HEK293 (cell line): ENCODE data around the gene TMEM150B.
A peak's percentile ranks its signal among the peaks of the same experiment; 100 is the strongest.

Experiments
- CTCF ChIA-PET: fragments of 350-600 bp; formaldehyde crosslinking; extraction: SDS; loops from one replicate; lab custom pipeline; 2021; ENCODE audit warnings: antibody characterized with exemption; lab: Yijun Ruan, JAX
- POLR2A ChIA-PET: fragments of 300-600 bp; formaldehyde crosslinking; extraction: SDS; loops from one replicate; lab custom pipeline; 2020; ENCODE audit warnings: antibody characterized with exemption, inconsistent platforms; lab: Yijun Ruan, JAX
- H3K27ac ChIP-seq: fragments of 200-500 bp; sonication (Bioruptor generic); 2 replicates; pipeline ENCODE4 v1.5.1; 2014; ENCODE audit warnings: low read depth, low read length, control low read depth, inconsistent platforms; ENCODE audit errors: extremely low read depth
- H3K36me3 ChIP-seq, 2 experiments: fragments of 200-500 bp in 1 of 2; sonication (Bioruptor generic) in 1 of 2; 1 replicate in 1 of 2; 2 replicates in 1 of 2; pipeline ENCODE4 v1.5.1; 2014 to 2017; ENCODE audit warnings: inconsistent platforms in 2 of 2, low read length in 2 of 2; ENCODE audit not compliant: control insufficient read depth in 2 of 2, insufficient read depth in 1 of 2
- H3K4me1 ChIP-seq: fragments of 200-500 bp; sonication (Bioruptor generic); 2 replicates; pipeline ENCODE4 v1.5.1; 2014; ENCODE audit warnings: mild to moderate bottlenecking, low read length, inconsistent platforms; ENCODE audit not compliant: control insufficient read depth, insufficient read depth
- H3K4me3 ChIP-seq: 2 replicates; pipeline ENCODE4 v1.5.1; 2011; ENCODE audit warnings: low read depth, mild to moderate bottlenecking, control low read depth, low read length, moderate library complexity
- H3K9me3 ChIP-seq: fragments of 200-500 bp; sonication (Bioruptor generic); 2 replicates; pipeline ENCODE4 v1.5.1; 2014; ENCODE audit warnings: low read depth, low read length, inconsistent platforms; ENCODE audit not compliant: control insufficient read depth, insufficient read depth
- HIC1 ChIP-seq: fragments of 450-650 bp; formaldehyde crosslinking; IDR thresholded peaks from 2 replicates; pipeline ENCODE4 v1.5.1; 2016; ENCODE audit warnings: missing biosample characterization, missing genetic modification characterization
- OSR2 ChIP-seq: fragments of 450-650 bp; formaldehyde crosslinking; IDR thresholded peaks from 2 replicates; pipeline ENCODE4 v1.5.1; 2016; ENCODE audit warnings: missing biosample characterization, missing genetic modification characterization
- ZFP37 ChIP-seq: fragments of 450-650 bp; formaldehyde crosslinking; IDR thresholded peaks from 2 replicates; pipeline ENCODE4 v1.5.1; 2016; ENCODE audit warnings: missing biosample characterization, missing genetic modification characterization
- ZNF140 ChIP-seq: fragments of 450-650 bp; formaldehyde crosslinking; IDR thresholded peaks from 2 replicates; pipeline ENCODE4 v1.5.1; 2016; ENCODE audit warnings: missing biosample characterization, missing genetic modification characterization
- ZNF146 ChIP-seq: fragments of 450-650 bp; formaldehyde crosslinking; IDR thresholded peaks from 2 replicates; pipeline ENCODE4 v1.5.1; 2016; ENCODE audit warnings: missing biosample characterization, missing genetic modification characterization
- ZNF24 ChIP-seq: fragments of 450-650 bp; formaldehyde crosslinking; IDR thresholded peaks from 2 replicates; pipeline ENCODE4 v1.5.1; 2016; ENCODE audit warnings: missing biosample characterization, missing genetic modification characterization
- ZNF311 ChIP-seq: fragments of 450-650 bp; formaldehyde crosslinking; IDR thresholded peaks from 2 replicates; pipeline ENCODE4 v1.5.1; 2017; ENCODE audit warnings: missing biosample characterization, missing genetic modification characterization, borderline replicate concordance
- ZNF391 ChIP-seq: fragments of 450-650 bp; formaldehyde crosslinking; IDR thresholded peaks from 2 replicates; pipeline ENCODE4 v1.5.1; 2016; ENCODE audit warnings: low read depth, missing biosample characterization, missing genetic modification characterization, borderline replicate concordance
- ZNF830 ChIP-seq: fragments of 450-650 bp; IDR thresholded peaks from 2 replicates; pipeline ENCODE4 v1.5.0; 2018; ENCODE audit warnings: missing biosample characterization, missing genetic modification characterization, low read depth, mild to moderate bottlenecking, moderate library complexity
- ZSCAN23 ChIP-seq: fragments of 450-650 bp; formaldehyde crosslinking; IDR thresholded peaks from 2 replicates; pipeline ENCODE4 v1.5.1; 2016; ENCODE audit warnings: missing biosample characterization, missing genetic modification characterization
- TF ChIP-seq, protein P1 (sequence below): fragments of 450-650 bp; formaldehyde crosslinking; IDR thresholded peaks from 2 replicates; pipeline ENCODE4 v1.5.1; 2016; ENCODE audit warnings: missing biosample characterization, missing genetic modification characterization
- TF ChIP-seq, protein P2 (sequence below): fragments of 450-650 bp; formaldehyde crosslinking; IDR thresholded peaks from 2 replicates; pipeline ENCODE4 v1.5.1; 2016; ENCODE audit warnings: missing biosample characterization, missing genetic modification characterization
- TF ChIP-seq, protein P3 (sequence below): fragments of 450-650 bp; formaldehyde crosslinking; IDR thresholded peaks from 2 replicates; pipeline ENCODE4 v1.5.1; 2016; ENCODE audit warnings: missing biosample characterization, missing genetic modification characterization
- TF ChIP-seq, protein P4 (sequence below): fragments of 450-650 bp; formaldehyde crosslinking; conservative IDR thresholded peaks from 2 replicates; pipeline ENCODE4 v1.5.1; 2016; ENCODE audit warnings: low read depth, missing biosample characterization, missing genetic modification characterization

The TMEM150B gene

DNA sequence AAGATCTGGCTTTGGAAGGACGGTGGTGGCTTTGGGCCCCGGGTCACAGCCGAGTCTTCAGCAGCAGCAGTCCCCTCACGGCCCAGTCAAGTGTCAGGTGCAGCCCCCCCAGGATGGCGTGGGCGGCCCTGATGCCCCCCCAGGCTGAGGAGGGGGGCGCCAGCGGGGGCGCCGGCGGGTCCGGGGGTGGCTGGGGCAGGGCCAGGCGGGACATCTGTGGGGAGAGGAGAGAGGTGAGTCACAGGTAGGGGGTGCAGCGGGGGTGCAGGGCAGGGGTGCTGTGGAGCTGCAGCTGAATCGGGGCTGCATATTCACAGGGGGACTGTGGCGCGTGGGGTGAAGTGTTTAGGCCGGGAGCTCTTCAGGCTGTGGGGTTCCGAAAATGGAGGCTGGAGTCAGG is 40.8 kb upstream of the TMEM150B start (continued):
- TF ChIP-seq, protein P1, sequence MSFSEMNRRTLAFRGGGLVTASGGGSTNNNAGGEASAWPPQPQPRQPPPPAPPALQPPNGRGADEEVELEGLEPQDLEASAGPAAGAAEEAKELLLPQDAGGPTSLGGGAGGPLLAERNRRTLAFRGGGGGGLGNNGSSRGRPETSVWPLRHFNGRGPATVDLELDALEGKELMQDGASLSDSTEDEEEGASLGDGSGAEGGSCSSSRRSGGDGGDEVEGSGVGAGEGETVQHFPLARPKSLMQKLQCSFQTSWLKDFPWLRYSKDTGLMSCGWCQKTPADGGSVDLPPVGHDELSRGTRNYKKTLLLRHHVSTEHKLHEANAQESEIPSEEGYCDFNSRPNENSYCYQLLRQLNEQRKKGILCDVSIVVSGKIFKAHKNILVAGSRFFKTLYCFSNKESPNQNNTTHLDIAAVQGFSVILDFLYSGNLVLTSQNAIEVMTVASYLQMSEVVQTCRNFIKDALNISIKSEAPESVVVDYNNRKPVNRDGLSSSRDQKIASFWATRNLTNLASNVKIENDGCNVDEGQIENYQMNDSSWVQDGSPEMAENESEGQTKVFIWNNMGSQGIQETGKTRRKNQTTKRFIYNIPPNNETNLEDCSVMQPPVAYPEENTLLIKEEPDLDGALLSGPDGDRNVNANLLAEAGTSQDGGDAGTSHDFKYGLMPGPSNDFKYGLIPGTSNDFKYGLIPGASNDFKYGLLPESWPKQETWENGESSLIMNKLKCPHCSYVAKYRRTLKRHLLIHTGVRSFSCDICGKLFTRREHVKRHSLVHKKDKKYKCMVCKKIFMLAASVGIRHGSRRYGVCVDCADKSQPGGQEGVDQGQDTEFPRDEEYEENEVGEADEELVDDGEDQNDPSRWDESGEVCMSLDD (tag by site-specific recombination) = 0 out of 2 replicates have a peak, but pooled peaks have one; percentile 41
- no peak for TF ChIP-seq ZSCAN23 (tag by site-specific recombination)
- no peak for TF ChIP-seq ZNF146
- no peak for TF ChIP-seq ZFP37 (tag by site-specific recombination)

DNA sequence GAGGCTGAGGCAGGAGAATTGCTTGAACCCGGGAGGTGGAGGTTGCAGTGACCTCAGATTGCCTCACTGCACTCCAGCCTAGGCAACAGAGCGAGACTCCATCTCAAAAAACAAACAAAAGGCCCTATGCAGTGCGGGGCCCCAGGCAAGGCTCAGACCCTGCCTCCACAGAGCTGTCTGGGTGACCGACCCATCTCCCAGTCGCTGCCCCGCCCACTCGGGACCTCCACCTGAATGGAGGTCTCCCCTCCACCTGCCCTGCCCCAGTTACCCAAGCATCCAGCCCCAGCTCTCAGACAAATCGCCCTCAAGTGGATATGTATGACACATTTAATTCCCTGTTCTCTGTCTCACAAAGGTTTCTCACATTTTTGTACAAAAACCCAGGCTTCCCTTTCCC is 40.1 kb upstream of the TMEM150B start:
- ChIA-PET POLR2A (interaction anchor here (1.0 kb wide), 1 partner anchor 26 kb away, joined by 4 read pairs; no protein-coding TSS in a partner anchor), CTCF (no interaction called here)
- TF ChIP-seq ZNF391 (tag by site-specific recombination) (no peak), ZNF24 (tag by site-specific recombination) (no peak), HIC1 (tag by site-specific recombination) (no peak), ZNF140 (tag by site-specific recombination) (no peak), ZNF830 (tag by site-specific recombination) (no peak), ZNF311 (tag by site-specific recombination) (no peak), OSR2 (tag by site-specific recombination) (no peak)
- TF ChIP-seq, protein P2, sequence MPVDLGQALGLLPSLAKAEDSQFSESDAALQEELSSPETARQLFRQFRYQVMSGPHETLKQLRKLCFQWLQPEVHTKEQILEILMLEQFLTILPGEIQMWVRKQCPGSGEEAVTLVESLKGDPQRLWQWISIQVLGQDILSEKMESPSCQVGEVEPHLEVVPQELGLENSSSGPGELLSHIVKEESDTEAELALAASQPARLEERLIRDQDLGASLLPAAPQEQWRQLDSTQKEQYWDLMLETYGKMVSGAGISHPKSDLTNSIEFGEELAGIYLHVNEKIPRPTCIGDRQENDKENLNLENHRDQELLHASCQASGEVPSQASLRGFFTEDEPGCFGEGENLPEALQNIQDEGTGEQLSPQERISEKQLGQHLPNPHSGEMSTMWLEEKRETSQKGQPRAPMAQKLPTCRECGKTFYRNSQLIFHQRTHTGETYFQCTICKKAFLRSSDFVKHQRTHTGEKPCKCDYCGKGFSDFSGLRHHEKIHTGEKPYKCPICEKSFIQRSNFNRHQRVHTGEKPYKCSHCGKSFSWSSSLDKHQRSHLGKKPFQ (tag by site-specific recombination) = no peak
- TF ChIP-seq, protein P3, sequence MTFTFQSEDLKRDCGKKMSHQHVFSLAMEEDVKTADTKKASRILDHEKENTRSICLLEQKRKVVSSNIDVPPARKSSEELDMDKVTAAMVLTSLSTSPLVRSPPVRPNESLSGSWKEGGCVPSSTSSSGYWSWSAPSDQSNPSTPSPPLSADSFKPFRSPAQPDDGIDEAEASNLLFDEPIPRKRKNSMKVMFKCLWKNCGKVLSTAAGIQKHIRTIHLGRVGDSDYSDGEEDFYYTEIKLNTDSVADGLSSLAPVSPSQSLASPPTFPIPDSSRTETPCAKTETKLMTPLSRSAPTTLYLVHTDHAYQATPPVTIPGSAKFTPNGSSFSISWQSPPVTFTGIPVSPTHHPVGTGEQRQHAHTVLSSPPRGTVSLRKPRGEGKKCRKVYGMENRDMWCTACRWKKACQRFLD (tag by site-specific recombination) = no peak
- TF ChIP-seq, protein P4, sequence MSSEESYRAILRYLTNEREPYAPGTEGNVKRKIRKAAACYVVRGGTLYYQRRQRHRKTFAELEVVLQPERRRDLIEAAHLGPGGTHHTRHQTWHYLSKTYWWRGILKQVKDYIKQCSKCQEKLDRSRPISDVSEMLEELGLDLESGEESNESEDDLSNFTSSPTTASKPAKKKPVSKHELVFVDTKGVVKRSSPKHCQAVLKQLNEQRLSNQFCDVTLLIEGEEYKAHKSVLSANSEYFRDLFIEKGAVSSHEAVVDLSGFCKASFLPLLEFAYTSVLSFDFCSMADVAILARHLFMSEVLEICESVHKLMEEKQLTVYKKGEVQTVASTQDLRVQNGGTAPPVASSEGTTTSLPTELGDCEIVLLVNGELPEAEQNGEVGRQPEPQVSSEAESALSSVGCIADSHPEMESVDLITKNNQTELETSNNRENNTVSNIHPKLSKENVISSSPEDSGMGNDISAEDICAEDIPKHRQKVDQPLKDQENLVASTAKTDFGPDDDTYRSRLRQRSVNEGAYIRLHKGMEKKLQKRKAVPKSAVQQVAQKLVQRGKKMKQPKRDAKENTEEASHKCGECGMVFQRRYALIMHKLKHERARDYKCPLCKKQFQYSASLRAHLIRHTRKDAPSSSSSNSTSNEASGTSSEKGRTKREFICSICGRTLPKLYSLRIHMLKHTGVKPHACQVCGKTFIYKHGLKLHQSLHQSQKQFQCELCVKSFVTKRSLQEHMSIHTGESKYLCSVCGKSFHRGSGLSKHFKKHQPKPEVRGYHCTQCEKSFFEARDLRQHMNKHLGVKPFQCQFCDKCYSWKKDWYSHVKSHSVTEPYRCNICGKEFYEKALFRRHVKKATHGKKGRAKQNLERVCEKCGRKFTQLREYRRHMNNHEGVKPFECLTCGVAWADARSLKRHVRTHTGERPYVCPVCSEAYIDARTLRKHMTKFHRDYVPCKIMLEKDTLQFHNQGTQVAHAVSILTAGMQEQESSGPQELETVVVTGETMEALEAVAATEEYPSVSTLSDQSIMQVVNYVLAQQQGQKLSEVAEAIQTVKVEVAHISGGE (tag by site-specific recombination) = no peak
- Histone ChIP-seq H3K27ac (no peak overlapping the region), H3K4me3 (no peak overlapping the region), H3K9me3 (no peaks in the 10 kb centered on the region), H3K36me3 (no peaks in the 10 kb centered on the region), H3K4me1 (peaks cover 5% of the 10 kb centered on the region; the same call in 1 of the 2 replicates)
